HG03039 (cell line): ENCODE results near the gene DCUN1D5.

ENCODE experiments used
- ATAC-seq: cut with Tn5 transposase; IDR thresholded peaks from one replicate; pipeline ENCODE4 v1.9.1; 2021; ENCODE audit warnings: mild to moderate bottlenecking, moderate library complexity; ENCODE audit not compliant: unreplicated experiment

Gene DCUN1D5

DNA sequence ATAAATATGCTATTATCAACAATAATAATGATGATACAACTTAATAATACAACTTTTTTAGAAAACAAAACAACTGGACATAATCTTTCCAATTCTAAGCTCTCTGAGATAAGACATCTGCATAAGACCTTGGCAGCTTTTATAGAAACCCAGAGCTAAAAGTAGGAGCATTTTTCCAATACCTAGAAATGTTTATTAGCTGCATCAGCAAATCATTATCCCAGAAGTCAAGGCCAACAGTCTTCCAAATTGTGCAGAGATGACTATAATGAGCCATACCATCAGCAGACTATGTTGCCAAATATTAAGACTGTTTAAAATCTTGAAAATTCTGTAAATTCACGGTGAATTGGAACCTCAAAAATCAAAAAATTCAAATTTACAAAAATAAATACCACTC is 30.3 kb downstream of the DCUN1D5 start:
- no peak for ATAC-seq

DNA sequence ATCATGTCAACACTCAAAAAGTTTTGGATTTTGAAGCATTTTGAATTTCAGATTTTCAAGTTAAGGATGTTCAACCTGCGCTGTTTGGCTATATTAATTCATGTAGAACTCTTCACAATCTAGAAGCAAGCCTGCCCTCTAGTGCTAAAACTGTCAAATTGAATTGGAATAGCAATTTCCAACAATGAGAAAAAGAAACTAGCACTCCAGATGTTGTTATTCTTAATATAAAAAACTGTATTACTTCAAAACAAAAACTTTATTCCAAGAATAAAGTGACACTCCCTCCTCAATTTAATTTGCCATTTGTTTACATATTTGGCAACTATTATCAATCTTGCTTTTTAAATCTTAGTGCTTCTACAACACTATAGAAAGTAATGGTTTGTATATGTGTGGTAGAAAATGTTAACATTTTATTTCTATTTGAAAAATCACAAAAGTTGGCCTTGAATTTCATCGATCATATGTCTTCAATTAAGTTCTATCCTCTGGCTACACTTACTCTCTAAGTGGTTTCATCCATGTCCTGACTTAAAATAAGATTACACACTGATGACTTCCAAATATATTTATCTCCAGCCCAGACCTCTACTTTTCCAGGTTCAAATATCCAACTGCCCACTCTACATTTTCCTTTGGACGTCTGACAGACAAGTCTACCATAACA is 36.6 kb downstream of the DCUN1D5 start:
- peak; percentile 70 for ATAC-seq

- no peak for ATAC-seq
Measured at GRCh38 chr11:103053997-103054396, 38.0 kb downstream of the DCUN1D5 start.

- ATAC-seq = no peak
Measured at GRCh38 chr11:103051981-103052380, 40.0 kb downstream of the DCUN1D5 start.

- no peak for ATAC-seq
Measured at GRCh38 chr11:103051151-103051801, 40.7 kb downstream of the DCUN1D5 start.

DNA sequence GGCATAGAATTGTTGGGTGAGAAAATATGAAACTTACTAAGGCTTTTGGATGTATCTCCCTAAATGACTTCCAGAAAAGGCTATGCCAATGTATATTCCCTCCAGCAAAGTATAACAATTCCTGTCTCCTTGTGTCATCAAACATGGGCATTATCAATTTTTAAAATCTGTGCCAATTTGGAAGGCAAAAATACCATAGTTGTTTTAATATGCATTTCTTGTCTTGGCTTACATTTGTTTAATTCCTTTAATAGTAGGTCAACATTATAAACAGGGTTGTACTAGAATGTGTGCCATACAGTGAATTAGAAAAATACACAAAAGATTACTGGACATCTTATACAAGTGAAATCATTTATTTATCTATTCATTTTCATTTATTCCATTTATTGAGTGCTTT is 41.6 kb downstream of the DCUN1D5 start:
- ATAC-seq = no peak

- no peak for ATAC-seq
Measured at GRCh38 chr11:103047837-103048236, 44.1 kb downstream of the DCUN1D5 start.

- ATAC-seq = no peak
Measured at GRCh38 chr11:103043826-103044678, 47.9 kb downstream of the DCUN1D5 start.

- no peak for ATAC-seq
Measured at GRCh38 chr11:103042161-103042560, 49.8 kb downstream of the DCUN1D5 start.

GRCh38 chr11:103035791-103036434 is 56.0 kb downstream of the DCUN1D5 start:
- peak; percentile 93 for ATAC-seq

- no peak for ATAC-seq
Measured at GRCh38 chr11:103035216-103035615, 56.7 kb downstream of the DCUN1D5 start.

DNA sequence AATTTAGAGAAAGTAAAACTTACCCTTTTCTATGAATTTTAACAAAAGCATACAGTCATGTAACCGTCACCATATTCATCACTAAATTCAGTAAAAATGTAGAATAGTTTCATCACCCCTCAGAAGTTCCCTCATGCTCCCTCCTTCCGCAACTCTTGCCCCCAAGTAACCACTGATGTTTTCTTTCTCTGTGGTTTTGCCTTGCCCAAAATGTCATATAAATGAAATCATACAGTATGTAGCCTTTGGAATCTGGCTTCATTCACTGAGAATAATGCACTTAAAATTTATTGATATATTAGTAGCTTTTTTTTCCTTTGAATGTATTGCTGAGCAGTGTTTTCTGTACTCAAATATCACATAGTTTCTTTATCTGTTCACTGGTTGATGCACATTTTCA is 60.1 kb downstream of the DCUN1D5 start:
- ATAC-seq = no peak

- no peak for ATAC-seq
Measured at GRCh38 chr11:103029401-103029800, 62.6 kb downstream of the DCUN1D5 start.

DNA sequence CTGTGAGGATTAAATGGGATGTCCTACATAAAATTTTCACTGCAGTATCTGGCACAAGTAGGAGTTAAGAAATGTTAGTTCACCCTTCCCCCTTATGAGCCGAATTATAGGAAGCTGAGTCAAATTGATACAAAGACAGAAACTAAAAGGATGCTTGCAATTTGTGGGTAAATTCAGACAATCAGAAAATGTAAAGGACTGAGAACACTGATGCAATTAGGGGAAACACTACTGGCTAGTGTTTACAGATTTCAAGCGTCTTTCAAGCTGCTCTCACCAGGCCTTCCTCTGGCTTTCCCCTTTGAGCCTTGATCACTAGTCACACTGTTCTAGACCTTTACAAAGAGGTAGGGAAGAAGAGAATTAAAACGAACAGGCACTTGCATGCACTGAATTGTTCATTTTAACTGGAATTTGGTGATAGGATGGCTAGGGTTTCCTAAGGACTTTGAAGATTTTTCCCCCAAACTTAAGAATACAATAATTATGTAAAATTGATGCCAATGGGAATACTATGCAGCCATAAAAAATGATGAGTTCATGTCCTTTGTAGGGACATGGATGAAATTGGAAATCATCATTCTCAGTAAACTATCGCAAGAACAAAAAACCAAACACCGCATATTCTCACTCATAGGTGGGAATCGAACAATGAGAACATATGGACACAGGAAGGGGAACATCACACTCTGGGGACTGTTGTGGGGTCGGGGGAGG is 63.5 kb downstream of the DCUN1D5 start:
- ATAC-seq = peak; percentile 97

GRCh38 chr11:103024086-103024485 is 67.9 kb downstream of the DCUN1D5 start:
- ATAC-seq = no peak

- ATAC-seq = no peak
Measured at GRCh38 chr11:103016031-103016430, 75.9 kb downstream of the DCUN1D5 start.

DNA sequence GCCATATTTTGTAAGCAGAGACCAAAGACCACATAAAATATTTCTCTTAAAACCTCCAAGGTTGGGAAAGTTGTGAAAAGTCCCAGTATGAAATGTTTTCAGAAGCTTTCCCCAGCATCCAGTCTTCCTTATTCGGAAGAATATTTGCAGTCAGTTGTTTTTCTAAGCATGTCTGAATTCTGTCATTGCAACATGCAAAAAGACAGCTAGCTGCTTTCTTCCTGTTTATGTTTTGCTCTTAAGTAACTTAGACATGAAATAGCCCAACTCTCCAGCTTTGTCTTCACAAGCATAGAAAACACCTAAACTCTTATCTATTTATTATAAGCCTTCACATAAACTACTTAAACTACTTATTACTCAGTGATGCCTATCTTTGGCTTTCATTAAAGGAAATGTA is 78.5 kb downstream of the DCUN1D5 start:
- no peak for ATAC-seq
